ENCODE data around the gene AVL9. TPM values are rescaled to one million over a fixed set of nuclear protein-coding genes. Genes with fewer than 3 reads are reported as not detected.
"Not testable (repeated sequence)": the region's sequence is repeated elsewhere in the genome, so short reads cannot be mapped to it uniquely, and the experiment has no call there.

The AVL9 gene
- total RNA-seq, 2 donors from 2014 or later, result 26.1 to 28.1 TPM

- not testable (repeated sequence) for H3K36me3 Mint-ChIP-seq (ENCODE audit: low read depth); H3K9me3 ChIP-seq (ENCODE audit: control insufficient read depth, low read length, poor library complexity, severe bottlenecking); H3K4me1 Mint-ChIP-seq; H3K4me3 Mint-ChIP-seq; DNase-seq; H3K27me3 Mint-ChIP-seq; ATAC-seq
- H3K27ac Mint-ChIP-seq, result peak overlapping the region; percentile 27
These were observed 136.6 kb downstream of the AVL9 start for GRCh38 chr7:32631590-32632497.

GRCh38 chr7:32633446-32633845 is 138.2 kb downstream of the AVL9 start:
- not testable (repeated sequence) for H3K9me3 ChIP-seq (ENCODE audit: control insufficient read depth, low read length, poor library complexity, severe bottlenecking); H3K4me3 Mint-ChIP-seq; H3K27me3 Mint-ChIP-seq; DNase-seq; H3K36me3 Mint-ChIP-seq (ENCODE audit: low read depth); ATAC-seq; H3K27ac Mint-ChIP-seq; H3K4me1 Mint-ChIP-seq

GRCh38 chr7:32634798-32635393 is 139.6 kb downstream of the AVL9 start:
- not testable (repeated sequence) for H3K36me3 Mint-ChIP-seq (ENCODE audit: low read depth); DNase-seq; H3K9me3 ChIP-seq (ENCODE audit: control insufficient read depth, low read length, poor library complexity, severe bottlenecking); H3K4me3 Mint-ChIP-seq; ATAC-seq; H3K27me3 Mint-ChIP-seq; H3K27ac Mint-ChIP-seq; H3K4me1 Mint-ChIP-seq

GRCh38 chr7:32636725-32637462 is 141.6 kb downstream of the AVL9 start:
- not testable (repeated sequence) for H3K36me3 Mint-ChIP-seq (ENCODE audit: low read depth); H3K27ac Mint-ChIP-seq; H3K27me3 Mint-ChIP-seq; H3K9me3 ChIP-seq (ENCODE audit: control insufficient read depth, low read length, poor library complexity, severe bottlenecking); H3K4me3 Mint-ChIP-seq; ATAC-seq; DNase-seq; H3K4me1 Mint-ChIP-seq

- ATAC-seq; H3K27me3 Mint-ChIP-seq; H3K9me3 ChIP-seq (ENCODE audit: control insufficient read depth, low read length, poor library complexity, severe bottlenecking); DNase-seq; H3K4me1 Mint-ChIP-seq; H3K36me3 Mint-ChIP-seq (ENCODE audit: low read depth); H3K27ac Mint-ChIP-seq; H3K4me3 Mint-ChIP-seq: not testable (repeated sequence)
These were observed 142.3 kb downstream of the AVL9 start for GRCh38 chr7:32637611-32638010.

Other genes with a start within 250 kb of the AVL9 start
- 10 to 100 TPM; 23.8 to 24.8 TPM for gene LSM5, start 5.1 kb upstream of the AVL9 start, total RNA-seq

Measured in T-helper 17 cell (primary cell).